Right lobe of liver (tissue), 6 donors: ENCODE results near the gene PRR12. TPM values are rescaled to one million over a fixed set of nuclear protein-coding genes. Genes with fewer than 3 reads are reported as not detected.
"Not testable (repeated sequence)": the region's sequence is repeated elsewhere in the genome, so short reads cannot be mapped to it uniquely, and the experiment has no call there.

ENCODE experiments used
- ATAC-seq, 4 donors: fragments of 200-7000 bp; cut with Tn5 transposase; one replicate each; pipeline ENCODE4 v1.9.1; 2020; ENCODE audit warnings: mild to moderate bottlenecking in 4 of 4, moderate library complexity in 4 of 4
- DNase-seq, 3 donors: peaks; one replicate each; pipeline ENCODE4 v3.0.0-alpha.2; 2020
- H3K27ac ChIP-seq, 3 donors: fragments of 200-600 bp; one replicate each; pipeline ENCODE4 v1.8.0; 2022
- H3K27me3 ChIP-seq, 2 donors: fragments of 200-600 bp; one replicate each; pipeline ENCODE4 v1.8.0; 2022
- H3K36me3 ChIP-seq, 4 donors: fragments of 200-600 bp; sonication (generic) in 1 of 4; one replicate each; pipeline versions ENCODE4 v1.5.1 to v1.8.0; 2017 to 2022; ENCODE audit warnings: control low read depth in 1 of 4
- H3K4me1 ChIP-seq, 4 donors: fragments of 200-600 bp; sonication (generic) in 1 of 4; one replicate each; pipeline versions ENCODE4 v1.5.1 to v1.8.0; 2017 to 2022; ENCODE audit warnings: control low read depth in 1 of 4
- H3K4me3 ChIP-seq, 3 donors: fragments of 200-600 bp; one replicate each; pipeline ENCODE4 v1.8.0; 2022
- H3K9me3 ChIP-seq, 4 donors: fragments of 200-600 bp; sonication (generic) in 1 of 4; one replicate each; pipeline versions ENCODE4 v1.5.1 to v1.8.0; 2017 to 2022; ENCODE audit warnings: control low read depth in 1 of 4
- CTCF ChIP-seq, 4 donors: fragments of 200-600 bp in 3 of 4; fragments of 450-650 bp in 1 of 4; IDR thresholded peaks; one replicate each; pipeline versions ENCODE4 v1.5.1 to v1.8.0; 2016 to 2022; ENCODE audit warnings: antibody characterized with exemption in 4 of 4, mild to moderate bottlenecking in 2 of 4
- POLR2A ChIP-seq: fragments of 450-650 bp; IDR thresholded peaks from one replicate; pipeline ENCODE4 v1.6.1; 2017; ENCODE audit warnings: antibody characterized with exemption, mild to moderate bottlenecking
- WGBS: methylation state at CpG from one replicate; pipeline ENCODE4 v1.1.6; 2018; ENCODE audit warnings: low coverage, low lambda C conversion rate; ENCODE audit not compliant: insufficient coverage; ENCODE audit errors: missing lambda C conversion rate; 5-methylcytosine and 5-hydroxymethylcytosine counted together
- intact Hi-C, 2 donors: fragments of 100-400 bp; cut with DNase I; formaldehyde crosslinking; loops; one replicate each; pipeline versions ENCODE4 v1.11.2 to v1.14.1; 2022
- total RNA-seq, 6 experiments: library from RNA; depleted of rRNA in 2 of 6; stranded (reverse); fragments of >200 nt in 2 of 6; fragmentation: NEBNext Ultra II Directional in 3 of 6; extraction: Animal tissue kit (Norgen Biotek cat#: 25700) in 3 of 6; gene quantifications; one replicate each; pipeline versions ENCODE4 v1.1.0 to v1.2.4, GENCODE V29; 2016 to 2023
- donor health status: DM: no; HTN: yes; CAD: no.
- donor health status: DM: no; HTN: no; CAD: no.
- donor health status: DM: no; HTN: no; CAD: no.
- donor health status: DM: no; HTN: yes; CAD: no.
- donor health status: DM: no; HTN: yes; CAD: no.

Gene PRR12
- total RNA-seq, 6 experiments from 2014 or later, result 4.0 to 8.5 (median 5.5) TPM

GRCh38 chr19:49616532-49616931 lies 25.6 kb downstream of the PRR12 start:
- no peak overlapping the region for H3K4me3 ChIP-seq
- intact Hi-C loops, result no loop called here
- no peaks in the 10 kb centered on the region for H3K9me3 ChIP-seq
- no peak for DNase-seq
- ATAC-seq, result no peak
- H3K27me3 ChIP-seq, result no peaks in the 10 kb centered on the region
- 100% methylated on average over 4 of the region's 7 CpGs for WGBS
- H3K27ac ChIP-seq, result no peak overlapping the region
- H3K36me3 ChIP-seq, result peaks cover 0 to 30% (median 11%) of the 10 kb centered on the region in 4 donors
- H3K4me1 ChIP-seq, result no peaks in the 10 kb centered on the region
- TF ChIP-seq CTCF (IDR thresholded peaks at IDR 0.05) (no peak), POLR2A (no peak)

GRCh38 chr19:49616945-49617344 lies 26.0 kb downstream of the PRR12 start:
- H3K27me3 ChIP-seq, result no peaks in the 10 kb centered on the region
- TF ChIP-seq CTCF (IDR thresholded peaks at IDR 0.05), result no peak
- TF ChIP-seq POLR2A, result no peak
- H3K4me3 ChIP-seq, result no peak overlapping the region
- ATAC-seq (no peak), DNase-seq (no peak)
- intact Hi-C loops, result no loop called here
- H3K9me3 ChIP-seq, result no peaks in the 10 kb centered on the region
- H3K27ac ChIP-seq, result no peak overlapping the region
- WGBS, result 73% methylated on average over 5 of the region's 7 CpGs
- H3K36me3 ChIP-seq, result peaks cover 0 to 32% (median 11%) of the 10 kb centered on the region in 4 donors
- no peaks in the 10 kb centered on the region for H3K4me1 ChIP-seq

- H3K27me3 ChIP-seq, ATAC-seq, H3K4me1 ChIP-seq, DNase-seq, H3K4me3 ChIP-seq, H3K9me3 ChIP-seq, intact Hi-C loops, H3K27ac ChIP-seq: not testable (repeated sequence)
- H3K36me3 ChIP-seq, result peaks cover 0 to 32% (median 11%) of the 10 kb centered on the region in 4 donors
- WGBS, result 95% methylated on average over 9 of the region's 13 CpGs
These were observed 26.9 kb downstream of the PRR12 start for GRCh38 chr19:49617860-49618259.

- Histone ChIP-seq H3K4me1 (no peaks in the 10 kb centered on the region), H3K36me3 (peaks cover 0 to 15% (median 0%) of the 10 kb centered on the region in 4 donors), H3K4me3 (no peak overlapping the region), H3K27ac (no peak overlapping the region), H3K9me3 (no peaks in the 10 kb centered on the region), H3K27me3 (no peaks in the 10 kb centered on the region)
- DNase-seq (no peak), ATAC-seq (peak in 2 of 4 donors; percentile 22 to 25)
- WGBS, result 91% methylated on average over 11 of the region's 27 CpGs
- TF ChIP-seq POLR2A (no peak), CTCF (IDR thresholded peaks at IDR 0.05) (no peak)
- intact Hi-C loops, result no loop called here
These were observed 34.3 kb downstream of the PRR12 start for GRCh38 chr19:49624967-49625910.

- DNase-seq (no peak), ATAC-seq (no peak)
- Histone ChIP-seq H3K4me3 (no peak overlapping the region), H3K27ac (no peak overlapping the region), H3K4me1 (peaks cover 0 to under 1% (median 0%) of the 10 kb centered on the region in 4 donors), H3K27me3 (no peaks in the 10 kb centered on the region), H3K9me3 (no peaks in the 10 kb centered on the region), H3K36me3 (peaks cover 0 to 15% (median 0%) of the 10 kb centered on the region in 4 donors)
- TF ChIP-seq CTCF (IDR thresholded peaks at IDR 0.05), result no peak
- no peak for TF ChIP-seq POLR2A
- intact Hi-C loops, result no loop called here
- 73% methylated on average over 5 of the region's 11 CpGs for WGBS
These were observed 35.2 kb downstream of the PRR12 start for GRCh38 chr19:49626226-49626625.
